Upper lobe of left lung (tissue), 6 donors: Measurements from ENCODE around the gene IL36B. TPM values are rescaled to one million over a fixed set of nuclear protein-coding genes. Genes with fewer than 3 reads are reported as not detected.

Experiments
- ATAC-seq, 2 donors: fragments of 200-7000 bp; cut with Tn5 transposase; one replicate each; pipeline ENCODE4 v1.9.1; 2022; ENCODE audit warnings: mild to moderate bottlenecking in 2 of 2, moderate library complexity in 2 of 2; ENCODE audit not compliant: low FRiP score in 2 of 2
- DNase-seq, 2 donors: peaks; one replicate each; pipeline ENCODE4 v3.0.0-alpha.2; 2019 to 2020
- H3K27ac ChIP-seq, 4 donors: fragments of 200-600 bp; sonication (generic); one replicate each; pipeline ENCODE4 v1.5.1; 2016 to 2019
- H3K27me3 ChIP-seq, 4 donors: fragments of 200-600 bp; sonication (generic); one replicate each; pipeline ENCODE4 v1.5.1; 2017 to 2019
- H3K36me3 ChIP-seq, 4 donors: fragments of 200-600 bp; sonication (generic); one replicate each; pipeline ENCODE4 v1.5.1; 2016 to 2019
- H3K4me1 ChIP-seq, 4 donors: fragments of 200-600 bp; sonication (generic); one replicate each; pipeline ENCODE4 v1.5.1; 2018 to 2019
- H3K4me3 ChIP-seq, 4 donors: fragments of 200-600 bp; sonication (generic); one replicate each; pipeline ENCODE4 v1.5.1; 2017 to 2019; ENCODE audit warnings: mild to moderate bottlenecking in 2 of 4, moderate library complexity in 1 of 4
- H3K9me3 ChIP-seq, 4 donors: fragments of 200-600 bp; sonication (generic); one replicate each; pipeline ENCODE4 v1.5.1; 2018 to 2019
- CTCF ChIP-seq, 6 experiments: fragments of 450-650 bp in 4 of 6; fragments of 200-600 bp in 2 of 6; sonication (generic) in 2 of 6; IDR thresholded peaks; one replicate each; pipeline ENCODE4 v1.5.1; 2016 to 2019; ENCODE audit warnings: antibody characterized with exemption in 6 of 6
- EP300 ChIP-seq, 4 donors: sonication (generic); formaldehyde crosslinking; IDR thresholded peaks; one replicate each; pipeline ENCODE4 v1.5.1; 2017; ENCODE audit warnings: antibody characterized with exemption in 4 of 4, control low read depth in 2 of 4
- POLR2A ChIP-seq, 4 donors: fragments of 450-650 bp; IDR thresholded peaks; one replicate each; pipeline ENCODE4 v1.5.1; 2016 to 2017; ENCODE audit warnings: antibody characterized with exemption in 4 of 4, mild to moderate bottlenecking in 2 of 4
- POLR2AphosphoS5 ChIP-seq, 2 donors: sonication (generic); formaldehyde crosslinking; IDR thresholded peaks; one replicate each; pipeline ENCODE4 v1.5.1; 2017; ENCODE audit warnings: antibody characterized with exemption in 2 of 2
- WGBS, 2 donors: methylation state at CpG; one replicate each; pipeline ENCODE4 v1.1.5; 2017 to 2018; 5-methylcytosine and 5-hydroxymethylcytosine counted together
- total RNA-seq, 6 donors: library from RNA; depleted of rRNA in 4 of 6; stranded (reverse); fragments of >200 nt in 4 of 6; gene quantifications; one replicate each; pipeline versions ENCODE4 v1.1.0 to v1.2.1, GENCODE V29; 2016 to 2021
- donor health status: DM: no; HTN: no; CAD: no; lungs with moderate emphysema.
- donor health status: DM: no; HTN: yes; CAD: no; lungs with severe emphysema.

IL36B gene
- total RNA-seq, 6 donors from 2014 or later, result not detected

- WGBS, 2 donors, result 73 to 77% methylated on average over 12 to 15 of the region's 15 CpGs
- Histone ChIP-seq H3K27ac (no peak within 1 kb of the TSS), H3K27me3 (no peaks in the 10 kb centered on the region), H3K36me3 (no peaks in the 10 kb centered on the region), H3K4me1 (no peaks in the 10 kb centered on the region), H3K4me3 (no peak within 1 kb of the TSS), H3K9me3 (peaks cover 0 to 11% (median 3%) of the 10 kb centered on the region in 4 donors)
- DNase-seq (no peak), ATAC-seq (no peak)
- TF ChIP-seq CTCF (IDR thresholded peaks at IDR 0.05) (no peak), EP300 (IDR thresholded peaks at IDR 0.05) (no peak), POLR2A (IDR thresholded peaks at IDR 0.05) (no peak), POLR2AphosphoS5 (IDR thresholded peaks at IDR 0.05) (no peak)
Observed at GRCh38 chr2:113058998-113059960, 6.6 kb upstream of the IL36B start, which contains the start of gene IL36RN. IL36RN (plus strand) TSS chr2:113059198; CDS start chr2:113059439, 241 bp downstream.

GRCh38 chr2:113058411-113058994 lies 5.8 kb upstream of the IL36B start:
- Histone ChIP-seq H3K36me3 (no peaks in the 10 kb centered on the region), H3K4me3 (no peak overlapping the region), H3K9me3 (peaks cover 0 to 11% (median 3%) of the 10 kb centered on the region in 4 donors), H3K27ac (no peak overlapping the region), H3K27me3 (no peaks in the 10 kb centered on the region), H3K4me1 (no peaks in the 10 kb centered on the region)
- WGBS, 2 donors, result 67 to 68% methylated on average over 2 of the region's 2 CpGs
- ATAC-seq (no peak), DNase-seq (no peak)
- TF ChIP-seq POLR2A (IDR thresholded peaks at IDR 0.05), result no peak
- no peak for TF ChIP-seq EP300 (IDR thresholded peaks at IDR 0.05)
- no peak for TF ChIP-seq POLR2AphosphoS5 (IDR thresholded peaks at IDR 0.05)
- no peak for TF ChIP-seq CTCF (IDR thresholded peaks at IDR 0.05)

GRCh38 chr2:113057117-113057516 lies 4.5 kb upstream of the IL36B start:
- no peaks in the 10 kb centered on the region for H3K36me3 ChIP-seq
- no peaks in the 10 kb centered on the region for H3K4me1 ChIP-seq
- no peak for DNase-seq
- no peak overlapping the region for H3K27ac ChIP-seq
- H3K9me3 ChIP-seq, result peaks cover 0 to 11% (median 3%) of the 10 kb centered on the region in 4 donors
- H3K27me3 ChIP-seq, result no peaks in the 10 kb centered on the region
- TF ChIP-seq POLR2AphosphoS5 (IDR thresholded peaks at IDR 0.05), result no peak
- no peak for TF ChIP-seq CTCF (IDR thresholded peaks at IDR 0.05)
- TF ChIP-seq EP300 (IDR thresholded peaks at IDR 0.05), result no peak
- TF ChIP-seq POLR2A (IDR thresholded peaks at IDR 0.05), result no peak
- no peak for ATAC-seq
- WGBS, 2 donors, result 78 to 82% methylated on average over 1 of the region's 1 CpG
- H3K4me3 ChIP-seq, result no peak overlapping the region

GRCh38 chr2:113056521-113056920 lies 3.9 kb upstream of the IL36B start:
- H3K27ac ChIP-seq, result no peak overlapping the region
- peaks cover 0 to 11% (median 3%) of the 10 kb centered on the region in 4 donors for H3K9me3 ChIP-seq
- TF ChIP-seq CTCF (IDR thresholded peaks at IDR 0.05) (no peak), EP300 (IDR thresholded peaks at IDR 0.05) (no peak), POLR2AphosphoS5 (IDR thresholded peaks at IDR 0.05) (no peak), POLR2A (IDR thresholded peaks at IDR 0.05) (no peak)
- no peaks in the 10 kb centered on the region for H3K27me3 ChIP-seq
- no peaks in the 10 kb centered on the region for H3K36me3 ChIP-seq
- no peaks in the 10 kb centered on the region for H3K4me1 ChIP-seq
- no peak overlapping the region for H3K4me3 ChIP-seq
- ATAC-seq (no peak), DNase-seq (no peak)
- 59 to 64% methylated on average over 1 of the region's 1 CpG for WGBS, 2 donors
